Measurements from ENCODE around the gene TMC5.

DNA sequence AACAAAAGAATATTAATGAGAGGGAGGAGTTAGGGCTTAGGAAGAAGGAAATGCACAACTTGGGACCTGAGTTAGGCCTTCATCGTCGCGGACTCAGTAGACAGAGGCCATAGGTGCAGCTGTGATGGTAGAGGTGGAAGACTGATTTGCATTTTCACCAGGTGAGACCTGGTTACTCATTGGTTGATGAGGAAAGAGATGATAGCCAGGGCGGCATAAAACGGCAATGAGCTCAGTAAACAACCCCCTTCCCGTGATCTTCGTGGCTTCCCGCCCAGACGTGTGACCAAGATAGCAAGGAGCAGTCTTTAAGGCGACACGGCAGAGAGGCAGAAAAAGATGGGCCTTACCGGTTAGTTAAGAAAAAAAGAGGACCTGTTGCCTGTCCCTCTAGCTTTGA lies at the start of gene TMC5:
- TF ChIP-seq, protein P1, sequence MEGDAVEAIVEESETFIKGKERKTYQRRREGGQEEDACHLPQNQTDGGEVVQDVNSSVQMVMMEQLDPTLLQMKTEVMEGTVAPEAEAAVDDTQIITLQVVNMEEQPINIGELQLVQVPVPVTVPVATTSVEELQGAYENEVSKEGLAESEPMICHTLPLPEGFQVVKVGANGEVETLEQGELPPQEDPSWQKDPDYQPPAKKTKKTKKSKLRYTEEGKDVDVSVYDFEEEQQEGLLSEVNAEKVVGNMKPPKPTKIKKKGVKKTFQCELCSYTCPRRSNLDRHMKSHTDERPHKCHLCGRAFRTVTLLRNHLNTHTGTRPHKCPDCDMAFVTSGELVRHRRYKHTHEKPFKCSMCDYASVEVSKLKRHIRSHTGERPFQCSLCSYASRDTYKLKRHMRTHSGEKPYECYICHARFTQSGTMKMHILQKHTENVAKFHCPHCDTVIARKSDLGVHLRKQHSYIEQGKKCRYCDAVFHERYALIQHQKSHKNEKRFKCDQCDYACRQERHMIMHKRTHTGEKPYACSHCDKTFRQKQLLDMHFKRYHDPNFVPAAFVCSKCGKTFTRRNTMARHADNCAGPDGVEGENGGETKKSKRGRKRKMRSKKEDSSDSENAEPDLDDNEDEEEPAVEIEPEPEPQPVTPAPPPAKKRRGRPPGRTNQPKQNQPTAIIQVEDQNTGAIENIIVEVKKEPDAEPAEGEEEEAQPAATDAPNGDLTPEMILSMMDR (IDR thresholded peaks at IDR 0.05), result no peak
- peak in 1 of 2 donors; percentile 27 for TF ChIP-seq POLR2AphosphoS5 (IDR thresholded peaks at IDR 0.05)
- peak in 1 of 4 donors; percentile 40 for TF ChIP-seq POLR2A (IDR thresholded peaks at IDR 0.05)
- no peak for TF ChIP-seq EP300 (IDR thresholded peaks at IDR 0.05)

All from upper lobe of left lung (tissue), 4 donors.